Measurements from ENCODE around the gene CUTA. TPM values are rescaled to one million over a fixed set of nuclear protein-coding genes. Genes with fewer than 3 reads are reported as not detected.

The CUTA gene
- total RNA-seq, 1 experiment from 2014 or later, result 257 TPM

GRCh38 chr6:33407132-33407718 lies 10.7 kb downstream of the CUTA start:
- Histone ChIP-seq H3K23me2 (ENCODE audit: insufficient read length, low read depth, low read length, poor library complexity, severe bottlenecking) (peaks cover 10% of the 10 kb centered on the region), H3K27ac (ENCODE audit: insufficient read length, low read depth, low read length) (no peak overlapping the region), H4K8ac (replicated peaks; ENCODE audit: insufficient read length, low read depth, low read length) (no peak overlapping the region), H3K79me1 (ENCODE audit: insufficient read depth, low read depth, low read length, poor library complexity, severe bottlenecking) (no peaks in the 10 kb centered on the region), H2AFZ (ENCODE audit: low read length) (no peak overlapping the region), H3K4me1 (ENCODE audit: insufficient read depth, low read length) (no peaks in the 10 kb centered on the region), H2BK120ac (ENCODE audit: low read depth, low read length, poor library complexity, severe bottlenecking) (no peak overlapping the region), H3K56ac (ENCODE audit: insufficient read length, low read depth, low read length) (no peak overlapping the region), H4K20me1 (ENCODE audit: control insufficient read depth, insufficient read depth, insufficient read length) (no peaks in the 10 kb centered on the region), H3K79me2 (ENCODE audit: insufficient read depth, low read length) (no peaks in the 10 kb centered on the region), H3K27me3 (ENCODE audit: insufficient read depth, low read length) (no peaks in the 10 kb centered on the region), H3T11ph (ENCODE audit: low read length) (no peak overlapping the region), H2BK15ac (ENCODE audit: low read depth, low read length) (no peak overlapping the region), H3K18ac (ENCODE audit: insufficient read length, low read depth, low read length) (no peak overlapping the region), H3K9ac (ENCODE audit: extremely low read depth, insufficient read length, low read length) (no peak overlapping the region), H3K4me2 (ENCODE audit: insufficient read depth, insufficient read length, low read length) (no peak overlapping the region), H3K14ac (ENCODE audit: insufficient read depth, low read length) (no peak overlapping the region), H2BK20ac (ENCODE audit: low read depth, low read length, poor library complexity, severe bottlenecking) (no peak overlapping the region), H4K91ac (ENCODE audit: insufficient read length, low read depth, low read length) (no peak overlapping the region), H3K4ac (ENCODE audit: low read depth, low read length) (no peak overlapping the region), H3K9me3 (ENCODE audit: control insufficient read depth, low read depth, low read length) (no peaks in the 10 kb centered on the region), H2BK12ac (ENCODE audit: insufficient read length, low read depth, low read length) (no peak overlapping the region), H2AK5ac (ENCODE audit: insufficient read length, low read length) (no peak overlapping the region), H3K23ac (ENCODE audit: insufficient read length, low read depth, low read length) (no peak overlapping the region), H2BK5ac (ENCODE audit: insufficient read length, low read length) (no peak overlapping the region), H4K5ac (ENCODE audit: insufficient read length, low read depth, low read length) (no peak overlapping the region)
- peaks cover 13 to 19% of the 10 kb centered on the region in 2 experiments for H3K4me1 Mint-ChIP-seq
- peak overlapping the region in 1 of 3 experiments; percentile 34; a peak in 1 of 7 replicates for H3K27ac Mint-ChIP-seq
- no CpG with 5 or more reads among the region's 5 CpGs for WGBS (ENCODE audit: extremely low coverage, insufficient read length, low lambda C conversion rate)
- H3K36me3 Mint-ChIP-seq (ENCODE audit: insufficient read depth in 1 of 3, low read depth in 3 of 3), result peaks cover 30 to 65% (median 64%) of the 10 kb centered on the region in 3 experiments; a peak in 6 of 7 replicates
- no peak for DNase-seq
- peak; percentile 24; the same call in 1 of the 3 replicates for TF ChIP-seq CTCF (conservative IDR thresholded peaks at IDR 0.05)
- no peaks in the 10 kb centered on the region; a peak in 1 of 5 replicates for H3K9me3 Mint-ChIP-seq
- no peak overlapping the region for H3K4me3 Mint-ChIP-seq
- no peaks in the 10 kb centered on the region; the same call in 1 of the 2 replicates for H3K27me3 Mint-ChIP-seq (ENCODE audit: low read depth)

Data from H9 (cell line).